ENCODE measurements around the gene CHN2. TPM values are rescaled to one million over a fixed set of nuclear protein-coding genes. Genes with fewer than 3 reads are reported as not detected.
A peak's percentile ranks its signal among the peaks of the same experiment; 100 is the strongest.

The CHN2 gene
- total RNA-seq, 1 experiment from 2014 or later = not detected

- Histone ChIP-seq H2AFZ (no peak overlapping the region), H3K27me3 (ENCODE audit: insufficient read depth, low read depth) (no peaks in the 10 kb centered on the region), H3K27ac (no peak overlapping the region), H3K36me3 (ENCODE audit: low read depth) (no peaks in the 10 kb centered on the region), H3K79me2 (ENCODE audit: low read depth) (no peaks in the 10 kb centered on the region), H4K20me1 (ENCODE audit: insufficient read depth) (no peaks in the 10 kb centered on the region), H3K9me2 (ENCODE audit: insufficient read depth) (no peaks in the 10 kb centered on the region), H3K4me1 (replicated peaks; ENCODE audit: insufficient read depth) (peaks cover 14% of the 10 kb centered on the region), H3K4me3 (no peak overlapping the region), H3F3A (ENCODE audit: insufficient read depth, low read depth) (no peaks in the 10 kb centered on the region), H3K9me3 (ENCODE audit: insufficient read depth, low read depth) (no peaks in the 10 kb centered on the region), H3K4me2 (no peak overlapping the region)
- no peak for TF ChIP-seq EZH2 (IDR thresholded peaks at IDR 0.05; ENCODE audit: low read depth)
- TF ChIP-seq CTCF (conservative IDR thresholded peaks at IDR 0.05) = no peak
- no peak for DNase-seq
- ChIA-PET POLR2A (ENCODE audit: unreplicated experiment) (no interaction called here), CTCF (no interaction called here)
- no TSS peak for BruUV-seq (replicated peaks)
- intact Hi-C loops (cut with micrococcal nuclease; ENCODE audit: unreplicated experiment) = no loop called here
Observed at GRCh38 chr7:29308424-29308823, 113.8 kb downstream of the CHN2 start.

- H3K27ac ChIP-seq = no peak overlapping the region
- CTCF ChIA-PET = interaction anchor here (0.6 kb wide), 1 partner anchor 1004 kb away, joined by 3 read pairs; no protein-coding TSS in a partner anchor
- no peaks in the 10 kb centered on the region for H3K79me2 ChIP-seq (ENCODE audit: low read depth)
- no peaks in the 10 kb centered on the region for H3K9me3 ChIP-seq (ENCODE audit: insufficient read depth, low read depth)
- intact Hi-C loops (cut with micrococcal nuclease; ENCODE audit: unreplicated experiment) = no loop called here
- no peak overlapping the region for H3K4me3 ChIP-seq
- no TSS peak for BruUV-seq (replicated peaks)
- H3K4me2 ChIP-seq = no peak overlapping the region
- H3K9me2 ChIP-seq (ENCODE audit: insufficient read depth) = no peaks in the 10 kb centered on the region
- H4K20me1 ChIP-seq (ENCODE audit: insufficient read depth) = no peaks in the 10 kb centered on the region
- H3K36me3 ChIP-seq (ENCODE audit: low read depth) = no peaks in the 10 kb centered on the region
- TF ChIP-seq EZH2 (IDR thresholded peaks at IDR 0.05; ENCODE audit: low read depth) (no peak), CTCF (conservative IDR thresholded peaks at IDR 0.05) (peak; percentile 42; the same call in 1 of the 2 replicates)
- H3F3A ChIP-seq (ENCODE audit: insufficient read depth, low read depth) = no peaks in the 10 kb centered on the region
- DNase-seq = no peak
- H3K4me1 ChIP-seq (replicated peaks; ENCODE audit: insufficient read depth) = peaks cover 11% of the 10 kb centered on the region
- no peaks in the 10 kb centered on the region for H3K27me3 ChIP-seq (ENCODE audit: insufficient read depth, low read depth)
- POLR2A ChIA-PET (ENCODE audit: unreplicated experiment) = no interaction called here
- H2AFZ ChIP-seq = no peak overlapping the region
Observed at GRCh38 chr7:29309041-29309854, 114.7 kb downstream of the CHN2 start.

- TF ChIP-seq EZH2 (IDR thresholded peaks at IDR 0.05; ENCODE audit: low read depth) = no peak
- no peak for TF ChIP-seq CTCF (conservative IDR thresholded peaks at IDR 0.05)
- Histone ChIP-seq H2AFZ (no peak overlapping the region), H3K36me3 (ENCODE audit: low read depth) (no peaks in the 10 kb centered on the region), H3K4me1 (replicated peaks; ENCODE audit: insufficient read depth) (no peaks in the 10 kb centered on the region), H3F3A (ENCODE audit: insufficient read depth, low read depth) (no peaks in the 10 kb centered on the region), H3K9me2 (ENCODE audit: insufficient read depth) (no peaks in the 10 kb centered on the region), H3K79me2 (ENCODE audit: low read depth) (no peaks in the 10 kb centered on the region), H3K9me3 (ENCODE audit: insufficient read depth, low read depth) (no peaks in the 10 kb centered on the region), H3K4me2 (no peak overlapping the region), H3K4me3 (no peak overlapping the region), H3K27ac (no peak overlapping the region), H3K27me3 (ENCODE audit: insufficient read depth, low read depth) (no peaks in the 10 kb centered on the region), H4K20me1 (ENCODE audit: insufficient read depth) (no peaks in the 10 kb centered on the region)
- ChIA-PET CTCF (no interaction called here), POLR2A (ENCODE audit: unreplicated experiment) (no interaction called here)
- no peak for DNase-seq
- intact Hi-C loops (cut with micrococcal nuclease; ENCODE audit: unreplicated experiment) = no loop called here
- no TSS peak for BruUV-seq (replicated peaks)
Observed at GRCh38 chr7:29310625-29311024, 116.0 kb downstream of the CHN2 start.

Data from PC-9 (cell line).